Stimulated activated naive CD4-positive, alpha-beta T cell (primary cell): Measurements from ENCODE around the gene INPP5E.

Source experiments
- DNase-seq, 6 experiments: peaks; one replicate each; lab custom pipeline; 2025; lab: John Stamatoyannopoulos, UW

The INPP5E gene

DNA sequence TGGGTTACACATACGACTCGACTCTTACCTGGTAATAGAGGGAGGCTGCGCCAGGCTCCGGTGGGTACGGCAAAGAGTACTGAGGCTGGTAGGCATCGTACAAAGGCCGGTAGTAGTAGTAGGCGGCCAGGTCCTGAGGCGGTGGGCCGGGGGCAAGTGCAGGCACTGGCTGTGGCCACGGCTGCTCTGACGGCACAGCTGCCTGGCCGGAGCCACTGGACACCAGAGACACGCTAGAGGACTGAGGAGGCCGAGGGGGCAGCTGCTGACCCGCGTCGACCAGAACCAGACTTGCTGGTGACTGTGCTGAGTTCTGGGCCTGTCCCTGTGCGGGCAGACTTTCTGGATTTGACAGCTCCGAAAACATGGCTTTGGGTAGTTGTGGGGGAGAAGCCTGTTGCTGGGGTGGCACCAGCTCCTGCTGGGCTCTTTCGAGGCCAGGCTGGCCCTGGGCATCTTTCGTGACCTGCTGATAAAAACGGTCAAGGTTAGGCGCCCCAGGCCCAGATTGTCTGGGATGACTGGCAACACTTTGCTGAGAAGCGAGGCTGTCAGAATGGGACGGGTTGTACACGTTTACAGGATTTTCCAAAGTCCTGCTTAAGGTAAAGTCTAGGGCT, 34.5 kb upstream of the INPP5E start:
- DNase-seq: no peak

DNA sequence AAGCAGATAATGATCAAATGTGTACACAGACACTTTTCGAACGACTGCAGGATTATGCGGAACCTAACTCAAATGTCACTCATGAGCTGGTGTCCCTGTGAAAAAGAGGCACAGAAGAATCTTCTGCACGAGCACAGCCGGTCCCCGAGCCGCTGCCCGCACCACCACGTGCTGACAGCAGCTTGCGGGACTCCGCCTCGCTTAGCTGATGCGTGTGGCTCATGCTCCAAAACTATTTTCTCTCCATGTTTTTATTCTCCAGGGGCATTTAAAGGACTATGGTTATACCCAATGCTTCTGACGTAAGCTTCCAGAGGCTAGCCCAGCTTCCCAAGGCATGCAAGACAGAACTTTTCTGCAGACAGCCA, 33.7 kb upstream of the INPP5E start:
- DNase-seq: no peak

DNA sequence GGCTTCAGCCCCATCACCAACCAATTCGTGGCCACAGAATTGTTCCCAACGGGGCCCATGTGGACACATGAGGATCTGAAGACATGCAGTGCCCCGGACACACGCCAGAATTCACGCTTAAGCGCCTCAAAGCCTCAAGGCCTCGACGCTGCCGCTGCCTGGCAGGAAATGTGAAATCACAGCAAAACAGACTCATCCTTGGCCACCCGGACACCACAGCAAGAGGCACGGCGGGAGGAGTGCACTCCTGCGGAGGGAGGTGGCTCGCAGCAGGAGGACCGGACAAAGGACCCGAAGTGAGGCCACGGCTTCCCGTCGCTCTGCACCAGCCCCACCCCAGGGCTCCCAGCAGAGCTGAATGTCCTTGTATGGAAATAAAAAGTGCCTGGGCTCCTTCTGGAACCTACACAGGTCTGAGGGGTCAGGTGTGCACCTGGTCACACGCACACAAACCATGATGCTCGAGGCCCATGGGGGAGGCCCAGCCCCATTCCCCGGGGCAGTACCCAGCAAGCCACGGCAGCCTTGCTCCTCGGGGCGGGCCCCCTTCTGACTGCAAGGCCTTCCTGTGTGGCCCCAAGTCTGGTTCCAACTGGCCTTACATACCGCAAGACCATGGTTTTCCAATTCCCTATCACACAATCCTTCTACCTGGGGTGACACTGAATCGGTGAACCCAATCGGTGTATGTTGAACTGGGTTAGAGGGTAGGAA, 33.2 kb upstream of the INPP5E start:
- DNase-seq: no peak

GRCh38 chr9:136471802-136472487, 32.3 kb upstream of the INPP5E start:
- no peak for DNase-seq

- no peak for DNase-seq
Measured at GRCh38 chr9:136470792-136471469, 31.3 kb upstream of the INPP5E start.

DNA sequence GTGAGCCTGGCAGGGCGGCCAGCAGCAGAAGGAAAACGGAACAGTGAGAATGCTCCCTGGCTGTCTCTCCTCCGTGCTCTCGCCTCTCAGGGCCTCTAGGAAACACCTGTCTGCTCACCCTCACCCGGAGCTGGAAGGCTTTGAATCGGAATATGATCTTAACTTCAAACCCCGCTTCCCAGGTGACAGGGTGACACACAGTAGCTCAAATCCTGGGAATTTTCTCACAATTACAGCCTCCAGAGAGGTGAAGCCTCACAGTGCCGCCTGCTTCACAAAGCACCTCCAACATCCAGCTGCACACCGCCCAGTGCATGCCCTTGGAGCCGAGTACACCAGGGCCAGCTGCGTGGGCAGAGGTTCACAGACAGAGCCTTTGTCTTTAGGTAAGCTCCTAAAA, 30.7 kb upstream of the INPP5E start:
- no peak for DNase-seq

DNA sequence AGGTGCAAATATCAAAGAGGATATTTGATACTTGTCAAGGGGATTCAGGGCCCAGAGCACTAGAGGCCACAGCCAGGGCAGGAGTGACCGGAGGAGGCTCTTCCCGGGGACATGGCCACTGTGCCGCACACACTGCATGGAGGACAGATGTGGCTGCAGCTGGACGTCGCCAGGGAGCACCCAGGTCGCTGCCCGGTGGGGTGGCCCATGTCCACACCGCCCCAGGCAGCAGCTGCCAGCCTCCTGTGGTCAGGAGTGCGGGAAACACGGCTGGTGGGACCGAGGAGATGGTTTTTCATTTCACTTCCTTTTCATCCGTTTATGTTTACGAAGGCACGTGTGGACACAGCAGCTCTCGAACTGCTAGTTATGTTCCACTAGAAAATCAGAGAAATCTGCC, 28.1 kb upstream of the INPP5E start:
- DNase-seq: no peak

DNA sequence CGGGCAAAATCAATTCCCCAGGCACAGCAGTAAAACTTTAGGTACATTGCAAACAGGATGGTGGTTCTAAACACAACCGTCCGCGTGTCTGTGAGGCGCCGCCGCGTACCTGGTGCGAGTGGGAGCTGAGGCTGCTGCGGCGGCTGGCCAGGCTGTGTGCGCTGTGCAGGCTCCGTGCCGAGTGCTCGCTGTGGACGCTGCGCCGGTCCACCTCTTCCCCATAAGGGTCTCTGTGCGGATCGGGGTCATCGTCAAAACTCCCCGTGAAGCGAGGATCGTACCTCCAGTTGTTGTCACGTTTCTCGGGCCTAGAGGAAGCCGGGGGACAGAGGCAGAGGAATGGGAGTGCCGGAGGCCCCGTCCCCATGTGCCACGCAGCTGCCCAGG, 26.5 kb upstream of the INPP5E start:
- DNase-seq: no peak

DNA sequence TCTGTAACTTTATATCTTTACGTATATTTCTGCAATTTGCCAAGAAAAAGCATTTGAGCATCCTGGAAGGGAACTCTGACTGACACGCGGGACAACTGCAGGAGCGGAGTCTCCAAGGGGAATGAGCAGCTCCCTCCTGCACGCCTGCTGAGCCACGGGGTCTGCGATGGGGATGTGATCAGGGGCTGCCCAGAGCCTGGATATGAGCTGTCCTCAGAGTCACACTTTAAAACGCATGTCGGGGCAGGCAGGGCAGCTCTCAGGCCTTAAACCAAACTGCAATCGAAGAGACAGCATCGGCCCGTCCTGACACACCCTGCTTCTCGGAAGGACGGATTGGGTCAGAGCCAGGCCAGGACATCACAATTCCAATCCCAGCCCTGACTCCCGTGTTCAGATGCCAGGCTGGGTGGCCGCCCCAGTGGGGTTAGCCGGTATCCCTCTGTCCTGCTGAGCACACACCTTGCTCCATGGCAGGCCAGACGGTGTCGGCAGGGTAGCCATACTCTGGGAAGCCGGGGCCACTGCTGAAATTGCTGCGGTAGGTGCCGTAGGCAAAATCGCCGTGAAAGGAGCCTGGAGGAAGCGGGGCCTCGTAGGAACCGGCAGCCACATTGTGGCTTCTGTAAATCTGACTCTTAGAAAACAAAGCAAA, 26.0 kb upstream of the INPP5E start:
- no peak for DNase-seq

DNA sequence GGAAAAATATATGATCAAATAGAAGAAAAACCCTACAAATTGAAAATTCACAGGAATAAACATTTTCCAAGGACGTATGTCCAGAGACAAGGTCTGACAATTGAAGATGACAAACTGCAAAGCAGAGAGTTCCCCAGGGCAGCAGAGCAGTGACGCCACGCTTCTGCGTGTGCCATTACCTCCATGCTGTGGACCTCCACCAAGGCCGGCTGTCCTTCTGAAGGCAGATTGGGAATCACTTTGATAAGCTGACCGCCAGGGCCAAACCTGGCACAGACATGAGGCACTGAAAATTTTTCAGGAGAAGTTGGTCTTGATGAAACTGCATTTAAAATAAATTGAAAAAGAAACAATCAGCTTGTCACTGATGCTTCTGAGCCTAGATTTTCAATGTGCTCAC, 24.6 kb upstream of the INPP5E start:
- no peak for DNase-seq

DNA sequence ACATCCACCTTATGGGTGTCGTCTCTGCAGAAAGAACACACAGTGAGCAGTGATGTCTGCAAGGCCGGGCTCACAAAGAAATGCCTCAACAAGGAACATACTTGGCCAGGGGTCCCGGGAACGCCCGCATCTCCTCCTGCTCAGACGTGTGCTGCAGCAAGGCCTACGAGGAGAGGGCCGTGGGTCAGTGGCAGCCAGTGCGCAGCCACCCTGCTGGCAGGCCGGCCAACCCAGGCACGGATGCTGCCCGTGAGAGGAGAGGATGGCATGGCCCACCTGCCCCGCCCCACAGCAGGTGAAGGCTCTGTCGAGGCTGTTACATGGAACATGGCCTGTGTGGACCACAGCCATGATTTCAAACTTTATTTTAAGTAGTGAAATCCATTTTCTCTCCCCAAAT, 23.9 kb upstream of the INPP5E start:
- DNase-seq: no peak

- no peak for DNase-seq
Measured at GRCh38 chr9:136462664-136463063, 23.0 kb upstream of the INPP5E start.

- no peak for DNase-seq
Measured at GRCh38 chr9:136460772-136461325, 21.2 kb upstream of the INPP5E start.

- no peak for DNase-seq
Measured at GRCh38 chr9:136459425-136459824, 19.8 kb upstream of the INPP5E start.

GRCh38 chr9:136457326-136457725, 17.7 kb upstream of the INPP5E start:
- DNase-seq: no peak

- no peak for DNase-seq
Measured at GRCh38 chr9:136456258-136456657, 16.6 kb upstream of the INPP5E start.

DNA sequence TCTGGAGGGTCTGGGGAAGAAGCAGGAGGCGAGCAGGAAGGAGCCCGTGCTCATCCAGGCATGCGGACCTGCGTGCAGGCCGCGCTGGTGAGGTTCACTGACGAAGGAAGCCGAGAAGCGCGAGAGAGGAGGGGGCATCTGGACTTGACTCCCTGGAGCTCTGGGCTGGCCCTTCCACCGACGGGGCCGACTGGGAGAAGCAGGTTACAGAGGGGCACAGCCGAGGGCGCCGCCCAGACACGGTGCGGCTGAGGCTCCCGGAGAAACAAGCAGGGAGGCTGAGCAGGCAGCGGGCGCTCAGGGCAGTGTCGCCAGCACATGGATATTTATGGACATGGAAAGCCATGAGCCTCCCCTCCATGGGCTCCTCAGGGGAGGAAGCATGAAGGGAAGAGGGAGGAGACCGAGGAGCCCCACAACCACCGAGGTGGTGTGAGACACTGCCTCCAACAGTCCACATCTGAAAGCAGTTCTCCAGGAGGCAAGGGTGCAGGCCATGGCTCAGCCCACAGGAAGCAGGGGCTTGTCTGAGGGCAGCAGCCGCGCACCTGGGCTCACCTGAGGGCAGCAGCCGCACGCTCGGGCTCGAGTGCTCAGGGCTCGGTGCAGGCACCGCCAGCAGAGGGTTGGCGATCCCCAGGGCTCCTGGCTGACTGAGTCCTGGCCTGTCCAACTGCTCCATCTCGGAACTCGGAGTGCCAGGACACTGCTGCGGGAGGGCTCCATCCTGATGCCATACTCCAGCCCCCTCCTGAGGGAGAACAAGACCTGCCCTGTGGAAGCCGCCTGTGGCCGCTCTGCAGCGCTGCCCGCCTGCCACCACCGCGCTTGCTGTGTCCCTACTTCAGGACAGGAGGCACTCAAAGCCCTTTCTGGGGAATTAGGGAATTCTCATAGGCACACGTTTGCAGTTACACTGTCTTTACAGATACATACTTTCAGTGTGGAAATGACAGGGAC, 15.7 kb upstream of the INPP5E start:
- DNase-seq: no peak

GRCh38 chr9:136454026-136454796, 14.6 kb upstream of the INPP5E start:
- DNase-seq: no peak

GRCh38 chr9:136453326-136453725, 13.7 kb upstream of the INPP5E start:
- DNase-seq: no peak

- no peak for DNase-seq
Measured at GRCh38 chr9:136451221-136451877, 11.7 kb upstream of the INPP5E start.
